ENCODE results near the gene NOS1. TPM values are rescaled to one million over a fixed set of nuclear protein-coding genes. Genes with fewer than 3 reads are reported as not detected.

The NOS1 gene
- polyA plus RNA-seq, 1 experiment, result not detected

GRCh38 chr12:117334855-117335587 is 26.4 kb downstream of the NOS1 start:
- CTCF ChIA-PET, result no interaction called here
- no peak overlapping the region for H3K4me3 ChIP-seq (ENCODE audit: low read depth, low read length)
- DNase-seq (ENCODE audit: low read depth, low spot score), result no peak
- H3K27me3 ChIP-seq (ENCODE audit: control insufficient read depth, insufficient read depth, low read length), result no peaks in the 10 kb centered on the region
- peaks cover 42% of the 10 kb centered on the region for H3K9me3 ChIP-seq (ENCODE audit: control insufficient read depth, insufficient read depth, low read length)
- TF ChIP-seq, protein P1, sequence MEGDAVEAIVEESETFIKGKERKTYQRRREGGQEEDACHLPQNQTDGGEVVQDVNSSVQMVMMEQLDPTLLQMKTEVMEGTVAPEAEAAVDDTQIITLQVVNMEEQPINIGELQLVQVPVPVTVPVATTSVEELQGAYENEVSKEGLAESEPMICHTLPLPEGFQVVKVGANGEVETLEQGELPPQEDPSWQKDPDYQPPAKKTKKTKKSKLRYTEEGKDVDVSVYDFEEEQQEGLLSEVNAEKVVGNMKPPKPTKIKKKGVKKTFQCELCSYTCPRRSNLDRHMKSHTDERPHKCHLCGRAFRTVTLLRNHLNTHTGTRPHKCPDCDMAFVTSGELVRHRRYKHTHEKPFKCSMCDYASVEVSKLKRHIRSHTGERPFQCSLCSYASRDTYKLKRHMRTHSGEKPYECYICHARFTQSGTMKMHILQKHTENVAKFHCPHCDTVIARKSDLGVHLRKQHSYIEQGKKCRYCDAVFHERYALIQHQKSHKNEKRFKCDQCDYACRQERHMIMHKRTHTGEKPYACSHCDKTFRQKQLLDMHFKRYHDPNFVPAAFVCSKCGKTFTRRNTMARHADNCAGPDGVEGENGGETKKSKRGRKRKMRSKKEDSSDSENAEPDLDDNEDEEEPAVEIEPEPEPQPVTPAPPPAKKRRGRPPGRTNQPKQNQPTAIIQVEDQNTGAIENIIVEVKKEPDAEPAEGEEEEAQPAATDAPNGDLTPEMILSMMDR (IDR thresholded peaks at IDR 0.05; ENCODE audit: low read depth, low read length), result no peak
- H3K27ac ChIP-seq (ENCODE audit: low read depth, low read length), result no peak overlapping the region
- POLR2A ChIA-PET, result no interaction called here

GRCh38 chr12:117334051-117334450 is 27.4 kb downstream of the NOS1 start:
- POLR2A ChIA-PET, result no interaction called here
- CTCF ChIA-PET, result no interaction called here
- no peak for DNase-seq (ENCODE audit: low read depth, low spot score)
- Histone ChIP-seq H3K4me3 (ENCODE audit: low read depth, low read length) (no peak overlapping the region), H3K27ac (ENCODE audit: low read depth, low read length) (no peak overlapping the region), H3K27me3 (ENCODE audit: control insufficient read depth, insufficient read depth, low read length) (no peaks in the 10 kb centered on the region), H3K9me3 (ENCODE audit: control insufficient read depth, insufficient read depth, low read length) (peaks cover 49% of the 10 kb centered on the region)
- TF ChIP-seq, protein P1 (IDR thresholded peaks at IDR 0.05; ENCODE audit: low read depth, low read length), result no peak

- Histone ChIP-seq H3K9me3 (ENCODE audit: control insufficient read depth, insufficient read depth, low read length) (peaks cover 53% of the 10 kb centered on the region), H3K4me3 (ENCODE audit: low read depth, low read length) (no peak overlapping the region), H3K27me3 (ENCODE audit: control insufficient read depth, insufficient read depth, low read length) (no peaks in the 10 kb centered on the region), H3K27ac (ENCODE audit: low read depth, low read length) (no peak overlapping the region)
- ChIA-PET CTCF (no interaction called here), POLR2A (no interaction called here)
- no peak for DNase-seq (ENCODE audit: low read depth, low spot score)
- TF ChIP-seq, protein P1 (IDR thresholded peaks at IDR 0.05; ENCODE audit: low read depth, low read length), result no peak
Observed at GRCh38 chr12:117333331-117333881, 28.0 kb downstream of the NOS1 start.

GRCh38 chr12:117331691-117332090 is 29.7 kb downstream of the NOS1 start:
- Histone ChIP-seq H3K27me3 (ENCODE audit: control insufficient read depth, insufficient read depth, low read length) (no peaks in the 10 kb centered on the region), H3K27ac (ENCODE audit: low read depth, low read length) (no peak overlapping the region), H3K4me3 (ENCODE audit: low read depth, low read length) (no peak overlapping the region), H3K9me3 (ENCODE audit: control insufficient read depth, insufficient read depth, low read length) (peaks cover 65% of the 10 kb centered on the region)
- TF ChIP-seq, protein P1 (IDR thresholded peaks at IDR 0.05; ENCODE audit: low read depth, low read length), result no peak
- POLR2A ChIA-PET, result no interaction called here
- DNase-seq (ENCODE audit: low read depth, low spot score), result no peak
- CTCF ChIA-PET, result no interaction called here

- CTCF ChIA-PET, result no interaction called here
Observed at GRCh38 chr12:117330441-117331113, 30.8 kb downstream of the NOS1 start.

More at GRCh38 chr12:117330441-117331113, 30.8 kb downstream of the NOS1 start:
- H3K27ac ChIP-seq (ENCODE audit: low read depth, low read length), result no peak overlapping the region
- TF ChIP-seq, protein P1 (IDR thresholded peaks at IDR 0.05; ENCODE audit: low read depth, low read length), result no peak
- peaks cover 63% of the 10 kb centered on the region for H3K9me3 ChIP-seq (ENCODE audit: control insufficient read depth, insufficient read depth, low read length)
- no peak overlapping the region for H3K4me3 ChIP-seq (ENCODE audit: low read depth, low read length)
- no peak for DNase-seq (ENCODE audit: low read depth, low spot score)
- H3K27me3 ChIP-seq (ENCODE audit: control insufficient read depth, insufficient read depth, low read length), result no peaks in the 10 kb centered on the region
- POLR2A ChIA-PET, result no interaction called here

Measured in AG04450 (cell line).